GM12864 (cell line): ENCODE measurements around the gene MCCC1.

Experiments
- DNase-seq: peaks from one replicate; pipeline ENCODE4 v3.0.0-alpha.2; 2011; ENCODE audit warnings: low read depth
- H3K4me3 ChIP-seq: 2 replicates; pipeline ENCODE4 v1.5.1; 2011; ENCODE audit warnings: mild to moderate bottlenecking, low read depth, low read length, control low read depth
- TF ChIP-seq, protein P1 (sequence below): IDR thresholded peaks from 2 replicates; pipeline ENCODE4 v1.5.1; 2011; ENCODE audit warnings: low read depth, mild to moderate bottlenecking, moderate library complexity, low read length, control low read depth, inconsistent platforms; ENCODE audit errors: missing control alignments

The MCCC1 gene

DNA sequence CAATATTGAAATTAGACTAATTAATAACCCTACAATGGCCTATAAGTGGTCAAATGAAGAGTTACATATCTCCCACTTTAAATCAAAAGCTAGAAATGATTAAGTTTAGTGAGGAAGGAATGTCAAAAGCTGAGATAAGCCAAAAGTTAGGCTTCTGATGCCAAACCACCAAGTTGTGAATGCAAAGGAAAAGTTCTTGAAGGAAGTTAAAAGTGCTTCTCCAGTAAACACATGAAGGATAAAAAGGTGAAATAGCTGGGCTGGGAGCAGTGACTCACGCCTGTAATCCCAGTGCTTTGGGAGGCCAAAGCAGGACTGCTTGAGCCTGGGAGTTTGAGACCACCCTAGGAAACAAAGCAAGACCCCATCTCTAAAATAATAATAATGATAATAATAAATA lies 72.0 kb downstream of the MCCC1 start:
- no peak overlapping the region for H3K4me3 ChIP-seq
- DNase-seq = no peak
- TF ChIP-seq, protein P1, sequence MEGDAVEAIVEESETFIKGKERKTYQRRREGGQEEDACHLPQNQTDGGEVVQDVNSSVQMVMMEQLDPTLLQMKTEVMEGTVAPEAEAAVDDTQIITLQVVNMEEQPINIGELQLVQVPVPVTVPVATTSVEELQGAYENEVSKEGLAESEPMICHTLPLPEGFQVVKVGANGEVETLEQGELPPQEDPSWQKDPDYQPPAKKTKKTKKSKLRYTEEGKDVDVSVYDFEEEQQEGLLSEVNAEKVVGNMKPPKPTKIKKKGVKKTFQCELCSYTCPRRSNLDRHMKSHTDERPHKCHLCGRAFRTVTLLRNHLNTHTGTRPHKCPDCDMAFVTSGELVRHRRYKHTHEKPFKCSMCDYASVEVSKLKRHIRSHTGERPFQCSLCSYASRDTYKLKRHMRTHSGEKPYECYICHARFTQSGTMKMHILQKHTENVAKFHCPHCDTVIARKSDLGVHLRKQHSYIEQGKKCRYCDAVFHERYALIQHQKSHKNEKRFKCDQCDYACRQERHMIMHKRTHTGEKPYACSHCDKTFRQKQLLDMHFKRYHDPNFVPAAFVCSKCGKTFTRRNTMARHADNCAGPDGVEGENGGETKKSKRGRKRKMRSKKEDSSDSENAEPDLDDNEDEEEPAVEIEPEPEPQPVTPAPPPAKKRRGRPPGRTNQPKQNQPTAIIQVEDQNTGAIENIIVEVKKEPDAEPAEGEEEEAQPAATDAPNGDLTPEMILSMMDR = no peak

DNA sequence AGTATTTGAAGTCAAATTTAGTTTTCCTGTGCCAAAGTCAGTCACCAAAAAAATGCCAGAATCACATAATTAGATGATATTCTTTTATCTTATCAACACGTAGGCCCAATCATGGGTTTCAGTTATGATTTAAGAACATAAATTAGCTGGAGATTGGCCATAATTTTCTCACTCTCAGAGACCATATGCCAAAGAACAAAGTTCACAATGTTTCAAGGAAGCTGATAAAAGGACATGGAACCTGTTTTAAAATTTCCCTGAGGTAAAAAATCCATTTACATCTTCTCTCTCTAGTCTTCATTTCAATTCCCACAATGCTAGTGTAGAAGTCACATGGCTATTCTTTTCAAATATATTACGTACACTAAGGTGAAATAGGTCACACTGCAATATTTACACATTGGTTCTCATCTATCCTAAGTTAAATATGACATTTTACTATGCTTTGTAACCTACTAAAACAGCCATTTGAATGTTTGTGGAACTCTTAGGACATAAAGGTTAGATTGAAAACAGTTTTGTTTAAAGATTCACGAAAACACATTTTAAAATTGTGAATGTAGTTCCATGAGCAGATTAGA lies 76.3 kb downstream of the MCCC1 start:
- H3K4me3 ChIP-seq = no peak overlapping the region
- TF ChIP-seq, protein P1 = no peak
- DNase-seq = no peak

DNA sequence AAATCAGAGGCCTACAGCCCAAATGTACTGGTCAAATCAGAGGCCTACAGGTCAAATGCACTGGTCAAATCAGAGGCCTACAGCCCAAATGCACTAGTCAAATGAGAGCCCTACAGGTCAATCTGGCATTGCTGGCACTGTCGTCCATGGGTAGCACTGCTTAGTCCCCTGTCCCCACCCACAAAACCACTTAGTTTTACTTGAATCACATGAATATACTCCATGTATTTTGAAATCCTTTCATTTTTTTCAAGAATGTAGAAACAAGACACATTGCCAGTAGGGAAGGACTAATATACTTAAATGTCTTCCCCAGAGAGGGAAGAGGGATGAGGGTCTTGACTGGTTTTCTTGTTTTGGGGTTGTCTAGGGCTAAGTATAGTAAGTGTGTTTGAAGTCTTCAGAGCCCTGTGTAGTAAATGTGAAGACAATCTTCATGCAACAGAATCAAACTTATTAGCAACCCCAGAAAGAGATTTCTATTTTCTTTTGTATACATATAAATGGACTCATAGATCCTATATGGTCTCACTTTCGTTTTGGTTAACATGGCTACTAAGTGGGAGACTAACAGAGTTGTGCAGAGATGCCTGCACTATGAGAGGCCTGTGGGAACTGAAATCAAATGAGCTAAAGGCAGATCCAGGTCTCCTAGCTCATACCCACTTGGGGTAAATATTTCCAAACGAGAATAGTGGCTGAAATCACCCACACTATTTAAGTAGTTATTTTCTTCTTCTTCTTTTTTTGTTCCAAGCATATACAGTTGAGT lies 80.7 kb downstream of the MCCC1 start:
- H3K4me3 ChIP-seq = no peak overlapping the region
- no peak for DNase-seq
- TF ChIP-seq, protein P1 = no peak

DNA sequence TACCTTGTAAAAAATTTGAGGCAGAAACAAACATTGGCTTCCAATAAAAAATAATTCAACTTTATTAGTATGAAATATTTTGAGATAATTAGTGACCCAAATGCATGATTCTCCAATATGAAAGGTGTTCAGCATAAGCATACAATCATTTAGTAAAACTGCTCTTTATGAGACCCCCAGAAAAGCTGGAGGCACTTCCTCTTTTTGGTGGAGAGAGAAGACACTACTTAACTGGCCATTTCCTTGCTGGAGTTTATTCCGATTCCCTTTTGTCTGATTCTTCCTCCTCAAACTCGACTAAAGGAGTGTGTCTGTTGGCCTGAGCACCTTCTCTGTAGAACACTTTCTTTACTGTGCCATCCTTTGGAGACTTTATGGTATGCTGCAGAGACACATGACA lies 84.1 kb downstream of the MCCC1 start:
- TF ChIP-seq, protein P1 = no peak
- no peak for DNase-seq
- H3K4me3 ChIP-seq = no peak overlapping the region

DNA sequence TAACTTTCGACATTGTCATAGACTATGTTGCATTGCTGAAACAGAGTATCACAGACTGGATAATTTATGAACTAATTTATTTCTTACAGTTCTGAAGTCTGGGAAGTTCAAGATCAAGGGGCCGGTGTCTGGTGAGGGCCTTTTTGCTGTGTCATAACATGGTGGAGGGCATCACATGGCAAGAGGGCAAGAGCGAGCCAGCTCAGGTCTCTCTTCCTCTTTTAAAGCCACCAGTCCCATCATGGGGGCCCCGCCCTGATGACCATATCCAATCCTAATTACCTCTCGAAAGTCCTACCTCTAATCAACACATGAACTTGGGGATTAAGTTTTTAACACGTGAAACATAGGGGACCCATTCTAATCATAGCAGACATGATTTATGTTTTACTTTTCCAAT lies 85.4 kb downstream of the MCCC1 start:
- TF ChIP-seq, protein P1 = no peak
- DNase-seq = no peak
- no peak overlapping the region for H3K4me3 ChIP-seq

DNA sequence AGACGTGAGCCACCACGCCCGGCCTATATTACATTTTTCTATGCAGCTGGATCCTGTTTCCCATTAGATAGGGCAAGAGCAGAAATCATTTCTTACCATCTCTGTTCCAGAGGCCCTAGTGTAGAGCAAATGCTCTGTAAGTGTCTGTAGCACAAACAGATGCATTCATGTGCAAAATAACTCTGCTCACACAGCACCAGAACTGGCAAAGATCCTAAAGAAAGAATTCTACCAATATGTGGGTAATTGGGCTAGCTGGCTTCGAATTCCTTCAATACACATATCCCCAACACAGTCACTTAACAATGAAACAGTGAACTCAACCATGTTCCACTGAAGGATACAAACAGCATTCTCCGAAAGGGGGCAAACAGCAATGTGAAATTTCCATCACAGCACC lies 86.2 kb downstream of the MCCC1 start:
- no peak overlapping the region for H3K4me3 ChIP-seq
- no peak for DNase-seq
- TF ChIP-seq, protein P1 = no peak

DNA sequence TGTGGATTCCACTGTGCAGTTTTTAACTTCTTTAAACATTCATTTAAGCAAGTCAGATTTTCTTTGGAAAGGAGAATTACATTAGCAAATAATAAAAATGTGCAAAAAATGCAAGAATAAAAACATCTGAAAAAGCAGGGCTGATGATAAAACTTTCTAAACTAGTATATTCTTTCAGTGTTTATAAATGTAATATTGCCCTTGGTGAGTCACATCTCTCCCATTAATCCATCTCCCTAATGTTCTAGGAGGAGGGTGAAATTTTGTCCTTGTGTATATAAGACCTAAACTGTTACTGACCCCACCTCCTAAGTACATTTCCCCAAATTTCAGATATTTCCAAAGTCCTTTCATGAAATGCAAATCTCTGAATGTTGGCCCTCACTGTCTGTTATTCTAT lies 90.5 kb downstream of the MCCC1 start:
- TF ChIP-seq, protein P1 = no peak

More for the DNA sequence above, 90.5 kb downstream of the MCCC1 start:
- DNase-seq = no peak
- no peak overlapping the region for H3K4me3 ChIP-seq
